Skeletal muscle tissue (tissue), 4 donors: ENCODE results near the gene IL27RA. TPM values are rescaled to one million over a fixed set of nuclear protein-coding genes. Genes with fewer than 3 reads are reported as not detected.
"Not testable (repeated sequence)": the region's sequence is repeated elsewhere in the genome, so short reads cannot be mapped to it uniquely, and the experiment has no call there.

Source experiments
- H3K27ac ChIP-seq: one replicate; pipeline ENCODE4 v1.7.0; 2013; ENCODE audit warnings: mild to moderate bottlenecking, low read depth, low read length, inconsistent platforms
- H3K27me3 ChIP-seq, 3 donors: one replicate each; pipeline ENCODE4 v1.7.0; 2013; ENCODE audit warnings: low read length in 3 of 3; ENCODE audit not compliant: control insufficient read depth in 3 of 3, insufficient read depth in 3 of 3
- H3K36me3 ChIP-seq, 3 donors: one replicate each; pipeline ENCODE4 v1.7.0; 2013; ENCODE audit warnings: low read length in 3 of 3; ENCODE audit not compliant: control insufficient read depth in 3 of 3, insufficient read depth in 3 of 3
- H3K4me1 ChIP-seq, 3 donors: one replicate each; pipeline ENCODE4 v1.7.0; 2013; ENCODE audit warnings: low read length in 3 of 3, mild to moderate bottlenecking in 3 of 3; ENCODE audit not compliant: control insufficient read depth in 3 of 3, insufficient read depth in 3 of 3
- H3K4me3 ChIP-seq, 3 donors: one replicate each; pipeline ENCODE4 v1.7.0; 2013; ENCODE audit warnings: low read length in 3 of 3
- H3K9ac ChIP-seq, 3 donors: one replicate each; pipeline ENCODE4 v1.7.0; 2013; ENCODE audit warnings: low read length in 3 of 3, mild to moderate bottlenecking in 3 of 3, moderate library complexity in 2 of 3, low read depth in 1 of 3
- H3K9me3 ChIP-seq, 3 donors: one replicate each; pipeline ENCODE4 v1.7.0; 2013; ENCODE audit warnings: low read length in 3 of 3; ENCODE audit not compliant: control insufficient read depth in 3 of 3
- total RNA-seq: library from RNA; depleted of rRNA; stranded (reverse); fragments of >200 nt; gene quantifications from one replicate; pipeline ENCODE4 v1.2.3, GENCODE V29; 2014
- donor health status: Osteomylitis.

The IL27RA gene
- total RNA-seq, 1 donor from 2014 or later = 2.6 TPM

GRCh38 chr19:14047866-14048265 is 16.3 kb downstream of the IL27RA start:
- H3K36me3 ChIP-seq, H3K9ac ChIP-seq, H3K27me3 ChIP-seq: not testable (repeated sequence)

DNA sequence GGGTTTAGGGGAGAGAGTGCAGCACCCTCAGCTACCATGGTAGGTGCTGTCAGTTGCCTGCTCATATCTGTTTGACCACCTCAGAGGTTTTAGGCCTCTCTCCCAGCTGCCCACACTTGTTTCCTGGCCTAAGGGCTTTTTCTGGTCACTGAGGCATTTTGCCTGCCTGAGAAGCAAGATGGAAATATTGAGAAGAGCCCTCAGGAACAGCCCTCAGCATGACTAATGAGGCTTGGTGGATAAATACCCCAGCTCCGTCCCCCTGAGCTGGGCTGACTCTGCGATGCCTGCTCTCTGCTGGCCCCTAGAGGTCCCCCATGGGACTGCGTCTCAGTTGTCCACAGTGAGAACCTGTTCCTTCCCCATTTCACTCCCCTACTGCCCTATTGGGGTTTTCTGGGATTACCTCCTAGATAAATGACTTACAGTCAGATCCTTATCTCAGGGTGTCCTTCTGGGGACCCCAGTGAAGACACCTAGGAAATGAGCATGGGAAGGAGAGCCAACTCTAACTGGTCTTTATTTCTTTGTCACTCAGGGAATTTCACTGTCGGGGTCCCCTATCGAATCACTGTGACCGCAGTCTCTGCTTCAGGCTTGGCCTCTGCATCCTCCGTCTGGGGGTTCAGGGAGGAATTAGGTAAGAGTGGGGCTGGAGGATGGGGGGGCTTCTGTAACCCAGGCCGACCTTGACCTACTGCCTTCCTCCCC is 17.0 kb downstream of the IL27RA start:
- Histone ChIP-seq H3K27me3 (no peaks in the 10 kb centered on the region), H3K9ac (no peak overlapping the region), H3K9me3 (no peaks in the 10 kb centered on the region), H3K36me3 (no peaks in the 10 kb centered on the region), H3K27ac (no peak overlapping the region), H3K4me1 (no peaks in the 10 kb centered on the region), H3K4me3 (no peak overlapping the region)

More at GRCh38 chr19:14047866-14048265, 16.3 kb downstream of the IL27RA start:
- H3K27ac ChIP-seq, H3K9me3 ChIP-seq, H3K4me1 ChIP-seq, H3K4me3 ChIP-seq: not testable (repeated sequence)

GRCh38 chr19:14050512-14050911 is 18.9 kb downstream of the IL27RA start:
- no peaks in the 10 kb centered on the region for H3K4me1 ChIP-seq
- H3K27me3 ChIP-seq = peaks cover 0 to 5% (median 3%) of the 10 kb centered on the region in 3 donors
- H3K4me3 ChIP-seq = no peak overlapping the region
- H3K9ac ChIP-seq = no peak overlapping the region
- H3K36me3 ChIP-seq = no peaks in the 10 kb centered on the region
- no peaks in the 10 kb centered on the region for H3K9me3 ChIP-seq
- no peak overlapping the region for H3K27ac ChIP-seq

GRCh38 chr19:14050961-14051360 is 19.4 kb downstream of the IL27RA start:
- H3K9me3 ChIP-seq, H3K27me3 ChIP-seq, H3K27ac ChIP-seq, H3K4me3 ChIP-seq, H3K4me1 ChIP-seq, H3K36me3 ChIP-seq, H3K9ac ChIP-seq: not testable (repeated sequence)

DNA sequence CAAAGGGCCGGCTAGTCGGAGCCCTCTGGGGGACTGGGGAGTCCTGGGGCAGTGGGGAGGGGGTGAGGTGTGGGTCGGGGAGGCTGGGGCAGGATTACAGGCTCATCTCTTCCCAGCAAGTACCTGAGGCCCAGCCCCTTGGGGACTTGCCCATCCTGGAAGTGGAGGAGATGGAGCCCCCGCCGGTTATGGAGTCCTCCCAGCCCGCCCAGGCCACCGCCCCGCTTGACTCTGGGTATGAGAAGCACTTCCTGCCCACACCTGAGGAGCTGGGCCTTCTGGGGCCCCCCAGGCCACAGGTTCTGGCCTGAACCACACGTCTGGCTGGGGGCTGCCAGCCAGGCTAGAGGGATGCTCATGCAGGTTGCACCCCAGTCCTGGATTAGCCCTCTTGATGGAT is 20.4 kb downstream of the IL27RA start:
- H3K27me3 ChIP-seq = peaks cover 0 to 11% (median 6%) of the 10 kb centered on the region in 3 donors

DNA sequence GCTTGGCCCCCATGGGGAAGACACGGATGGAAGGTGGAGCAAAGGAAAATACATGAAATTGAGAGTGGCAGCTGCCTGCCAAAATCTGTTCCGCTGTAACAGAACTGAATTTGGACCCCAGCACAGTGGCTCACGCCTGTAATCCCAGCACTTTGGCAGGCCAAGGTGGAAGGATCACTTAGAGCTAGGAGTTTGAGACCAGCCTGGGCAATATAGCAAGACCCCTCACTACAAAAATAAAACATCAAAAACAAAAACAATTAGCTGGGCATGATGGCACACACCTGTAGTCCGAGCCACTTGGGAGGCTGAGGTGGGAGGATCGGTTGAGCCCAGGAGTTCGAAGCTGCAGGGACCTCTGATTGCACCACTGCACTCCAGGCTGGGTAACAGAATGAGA is 20.9 kb downstream of the IL27RA start:
- Histone ChIP-seq H3K4me3 (no peak overlapping the region), H3K9ac (no peak overlapping the region), H3K27ac (no peak overlapping the region), H3K27me3 (peaks cover 0 to 12% (median 6%) of the 10 kb centered on the region in 3 donors), H3K9me3 (no peaks in the 10 kb centered on the region), H3K4me1 (peaks cover 0 to 3% (median 0%) of the 10 kb centered on the region in 3 donors), H3K36me3 (no peaks in the 10 kb centered on the region)

More for the DNA sequence above, 20.4 kb downstream of the IL27RA start:
- no peak overlapping the region for H3K9ac ChIP-seq
- H3K9me3 ChIP-seq = no peaks in the 10 kb centered on the region
- peaks cover 0 to 2% (median 0%) of the 10 kb centered on the region in 3 donors for H3K4me1 ChIP-seq
- no peak overlapping the region for H3K27ac ChIP-seq
- H3K36me3 ChIP-seq = no peaks in the 10 kb centered on the region
- H3K4me3 ChIP-seq = no peak overlapping the region

DNA sequence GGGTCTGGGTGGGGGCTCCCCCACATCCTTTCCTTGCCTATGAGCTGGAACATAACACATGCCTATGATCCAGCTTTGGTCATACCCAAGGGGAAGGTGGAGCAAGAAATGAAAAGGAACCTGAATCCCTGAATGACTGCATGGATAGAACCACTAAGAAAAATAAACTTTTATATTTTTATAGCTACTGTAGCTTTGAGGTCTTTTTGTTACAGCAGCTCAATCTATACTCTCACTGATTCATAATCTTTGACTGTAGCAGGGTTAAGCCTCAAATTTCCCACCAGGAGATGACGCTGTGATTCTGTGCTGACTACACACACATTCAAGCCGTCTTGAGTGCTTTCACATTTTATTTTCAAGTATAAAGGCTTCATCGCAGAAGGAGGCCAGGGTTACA is 21.5 kb downstream of the IL27RA start:
- H3K9ac ChIP-seq = no peak overlapping the region
- H3K9me3 ChIP-seq = no peaks in the 10 kb centered on the region
- peaks cover 2 to 16% (median 10%) of the 10 kb centered on the region in 3 donors for H3K27me3 ChIP-seq
- H3K4me1 ChIP-seq = peaks cover 0 to 5% (median 4%) of the 10 kb centered on the region in 3 donors
- no peak overlapping the region for H3K4me3 ChIP-seq
- H3K27ac ChIP-seq = no peak overlapping the region
- no peaks in the 10 kb centered on the region for H3K36me3 ChIP-seq

GRCh38 chr19:14053500-14053899 is 21.9 kb downstream of the IL27RA start:
- H3K9ac ChIP-seq = no peak overlapping the region
- no peaks in the 10 kb centered on the region for H3K9me3 ChIP-seq
- no peak overlapping the region for H3K4me3 ChIP-seq
- no peaks in the 10 kb centered on the region for H3K36me3 ChIP-seq
- H3K27me3 ChIP-seq = peaks cover 6 to 20% (median 14%) of the 10 kb centered on the region in 3 donors
- H3K27ac ChIP-seq = no peak overlapping the region
- peaks cover 0 to 8% (median 4%) of the 10 kb centered on the region in 3 donors for H3K4me1 ChIP-seq

GRCh38 chr19:14054099-14054498 is 22.5 kb downstream of the IL27RA start:
- Histone ChIP-seq H3K9ac (no peak overlapping the region), H3K36me3 (no peaks in the 10 kb centered on the region), H3K27ac (no peak overlapping the region), H3K4me3 (no peak overlapping the region), H3K27me3 (peaks cover 12 to 26% (median 20%) of the 10 kb centered on the region in 3 donors), H3K4me1 (peaks cover 0 to 8% (median 4%) of the 10 kb centered on the region in 3 donors), H3K9me3 (no peaks in the 10 kb centered on the region)

DNA sequence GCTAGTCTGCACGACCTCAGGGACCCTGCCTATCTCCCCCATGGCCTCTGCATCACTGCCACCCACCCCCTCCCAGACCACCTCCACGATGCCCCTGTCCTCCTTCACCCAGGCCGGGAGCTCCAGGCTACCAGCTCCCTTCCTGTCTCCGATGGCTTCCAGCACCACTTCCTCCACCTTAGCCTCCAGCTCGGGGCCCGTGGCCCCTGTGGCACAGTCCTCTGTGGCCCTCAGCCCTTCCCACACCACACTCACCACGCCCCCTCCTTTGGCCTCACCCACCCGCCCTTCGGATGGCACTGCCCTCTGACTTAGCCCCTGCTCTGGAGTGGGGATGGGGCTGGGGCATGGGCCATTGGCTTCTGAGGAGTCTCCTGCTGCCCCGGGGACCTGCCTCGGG is 23.2 kb downstream of the IL27RA start:
- peaks cover 18 to 33% (median 27%) of the 10 kb centered on the region in 3 donors for H3K27me3 ChIP-seq
- H3K4me1 ChIP-seq = peaks cover 0 to 8% (median 4%) of the 10 kb centered on the region in 3 donors
- no peak overlapping the region for H3K4me3 ChIP-seq
- H3K27ac ChIP-seq = no peak overlapping the region
- H3K9me3 ChIP-seq = no peaks in the 10 kb centered on the region
- no peak overlapping the region for H3K9ac ChIP-seq
- no peaks in the 10 kb centered on the region for H3K36me3 ChIP-seq
